Pancreas (tissue), 10 donors: Measurements from ENCODE around the gene TPX2. TPM values are rescaled to one million over a fixed set of nuclear protein-coding genes. Genes with fewer than 3 reads are reported as not detected.
"Not testable (repeated sequence)": the region's sequence is repeated elsewhere in the genome, so short reads cannot be mapped to it uniquely, and the experiment has no call there.

Experiments used
- ATAC-seq, 4 donors: fragments of 200-7000 bp; cut with Tn5 transposase; one replicate each; pipeline versions ENCODE4 v1.8.0 to v1.9.1; 2020; ENCODE audit warnings: mild to moderate bottlenecking in 4 of 4, moderate library complexity in 4 of 4
- DNase-seq, 6 donors: peaks; one replicate each; pipeline ENCODE4 v3.0.0-alpha.2; 2020
- FAIRE-seq: peaks from 2 replicates; lab custom pipeline; 2012; peaks lifted over from hg19 to GRCh38; lab: Jason Lieb, UNC
- H3K27ac ChIP-seq, 4 donors: fragments of 200-600 bp; sonication (generic); 1 replicate in 3 of 4; 2 replicates in 1 of 4; pipeline versions ENCODE4 v1.5.0 to v1.8.0; 2020
- H3K27me3 ChIP-seq, 4 donors: fragments of 200-600 bp; one replicate each; pipeline ENCODE4 v1.8.0; 2021
- H3K36me3 ChIP-seq, 3 donors: fragments of 200-600 bp; sonication (generic) in 1 of 3; one replicate each; pipeline versions ENCODE4 v1.5.0 to v1.8.0; 2020 to 2021
- H3K4me1 ChIP-seq, 3 donors: fragments of 200-600 bp; one replicate each; pipeline ENCODE4 v1.8.0; 2021
- H3K4me3 ChIP-seq, 4 donors: fragments of 200-600 bp; sonication (generic) in 2 of 4; one replicate each; pipeline versions ENCODE4 v1.5.0 to v1.8.0; 2020 to 2021
- H3K9me3 ChIP-seq, 4 donors: fragments of 200-600 bp; one replicate each; pipeline ENCODE4 v1.8.0; 2021
- CTCF ChIP-seq, 4 donors: fragments of 200-600 bp; sonication (generic) in 3 of 4; IDR thresholded peaks; one replicate each; pipeline versions ENCODE4 v1.5.0 to v1.8.0; 2021; ENCODE audit warnings: antibody characterized with exemption in 4 of 4
- WGBS, 2 donors: extraction: QIAGEN DNeasy Blood & Tissue Kit; methylation state at CpG; one replicate each; pipeline ENCODE4 v1.1.7; 2013; 5-methylcytosine and 5-hydroxymethylcytosine counted together
- intact Hi-C, 3 donors: fragments of 100-400 bp; cut with DNase I; formaldehyde crosslinking; loops; one replicate each; pipeline versions ENCODE4 v1.11.1 to v1.14.2; 2022
- polyA plus RNA-seq, 2 donors: library from polyadenylated mRNA; stranded (reverse); fragments of 200-250 nt; gene quantifications; one replicate each; pipeline ENCODE4 v1.2.3, GENCODE V29; 2013
- total RNA-seq, 6 donors: library from RNA; stranded (reverse); fragmentation: NEBNext Ultra II Directional in 4 of 6; extraction: Animal tissue kit (Norgen Biotek cat#: 25700) in 4 of 6; gene quantifications; one replicate each; pipeline versions ENCODE4 v1.2.1 to v1.2.4, GENCODE V29; 2021 to 2023
- donor health status: healthy with polysubstance abuse.
- donor health status: DM: no; HTN: no; CAD: no; lungs with moderate emphysema.
- donor health status: DM: no; HTN: no; CAD: no.
- donor health status: control.
- donor health status: control.
- donor health status: Bipolar disorder and iron deficiency.
- donor health status: DM: yes; HTN: yes; CAD: no.
- donor health status: DM: no; HTN: no; CAD: no.
- donor health status: DM: no; HTN: no; CAD: no.
- donor health status: DM: yes; HTN: yes; CAD: no.

The TPX2 gene
- total and polyA plus RNA-seq, 8 donors = 0.04 to 1.5 (median 0.40) TPM; not detected in 1

- FAIRE-seq = no peak
- H3K27ac ChIP-seq = no peak overlapping the region
- no peaks in the 10 kb centered on the region for H3K27me3 ChIP-seq
- 90 to 95% methylated on average over 3 of the region's 3 CpGs for WGBS, 2 donors
- peaks cover 0 to 9% (median 9%) of the 10 kb centered on the region in 3 donors for H3K4me1 ChIP-seq
- no peak for TF ChIP-seq CTCF (IDR thresholded peaks at IDR 0.05)
- H3K4me3 ChIP-seq = no peak overlapping the region
- H3K9me3 ChIP-seq = no peaks in the 10 kb centered on the region
- H3K36me3 ChIP-seq = no peaks in the 10 kb centered on the region
- no peak for DNase-seq
- intact Hi-C loops = no loop called here
- no peak for ATAC-seq
These were observed 69.4 kb downstream of the TPX2 start for GRCh38 chr20:31808481-31808880.

- no peak overlapping the region for H3K4me3 ChIP-seq
- H3K9me3 ChIP-seq = no peaks in the 10 kb centered on the region
- H3K4me1 ChIP-seq = peaks cover 0 to 9% (median 9%) of the 10 kb centered on the region in 3 donors
- no peaks in the 10 kb centered on the region for H3K27me3 ChIP-seq
- FAIRE-seq = no peak
- WGBS, 2 donors = 76 to 86% methylated on average over 3 of the region's 3 CpGs
- DNase-seq = no peak
- H3K27ac ChIP-seq = no peak overlapping the region
- no peak for TF ChIP-seq CTCF (IDR thresholded peaks at IDR 0.05)
- intact Hi-C loops = no loop called here
- ATAC-seq = no peak
- H3K36me3 ChIP-seq = no peaks in the 10 kb centered on the region
These were observed 70.6 kb downstream of the TPX2 start for GRCh38 chr20:31809661-31810060.

DNA sequence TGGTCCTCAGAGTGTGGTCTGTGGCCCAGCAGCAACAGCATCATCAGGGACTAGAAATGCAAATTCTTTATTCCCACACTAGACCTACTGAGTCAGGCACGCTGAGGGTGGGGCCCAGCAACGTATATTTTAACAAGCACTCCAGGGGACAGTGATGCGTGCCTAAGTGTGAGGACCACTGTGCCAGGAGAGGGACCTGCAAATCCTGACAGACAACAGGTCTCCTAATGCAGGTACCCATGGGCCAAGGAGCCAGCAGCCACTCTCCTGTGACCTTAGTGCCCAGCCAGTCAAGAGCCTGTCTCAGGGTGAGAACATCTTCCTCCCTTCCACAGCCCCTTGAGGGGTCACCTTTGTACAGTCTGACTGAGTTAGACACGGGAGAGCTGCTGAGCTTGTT is 72.1 kb downstream of the TPX2 start:
- Histone ChIP-seq H3K36me3 (no peaks in the 10 kb centered on the region), H3K27ac (no peak overlapping the region), H3K4me1 (peaks cover 0 to 9% (median 9%) of the 10 kb centered on the region in 3 donors), H3K9me3 (no peaks in the 10 kb centered on the region), H3K27me3 (no peaks in the 10 kb centered on the region), H3K4me3 (no peak overlapping the region)
- no peak for ATAC-seq
- intact Hi-C loops = no loop called here
- FAIRE-seq = no peak
- WGBS, 2 donors = 93 to 95% methylated on average over 4 of the region's 4 CpGs
- TF ChIP-seq CTCF (IDR thresholded peaks at IDR 0.05) = no peak
- DNase-seq = no peak

DNA sequence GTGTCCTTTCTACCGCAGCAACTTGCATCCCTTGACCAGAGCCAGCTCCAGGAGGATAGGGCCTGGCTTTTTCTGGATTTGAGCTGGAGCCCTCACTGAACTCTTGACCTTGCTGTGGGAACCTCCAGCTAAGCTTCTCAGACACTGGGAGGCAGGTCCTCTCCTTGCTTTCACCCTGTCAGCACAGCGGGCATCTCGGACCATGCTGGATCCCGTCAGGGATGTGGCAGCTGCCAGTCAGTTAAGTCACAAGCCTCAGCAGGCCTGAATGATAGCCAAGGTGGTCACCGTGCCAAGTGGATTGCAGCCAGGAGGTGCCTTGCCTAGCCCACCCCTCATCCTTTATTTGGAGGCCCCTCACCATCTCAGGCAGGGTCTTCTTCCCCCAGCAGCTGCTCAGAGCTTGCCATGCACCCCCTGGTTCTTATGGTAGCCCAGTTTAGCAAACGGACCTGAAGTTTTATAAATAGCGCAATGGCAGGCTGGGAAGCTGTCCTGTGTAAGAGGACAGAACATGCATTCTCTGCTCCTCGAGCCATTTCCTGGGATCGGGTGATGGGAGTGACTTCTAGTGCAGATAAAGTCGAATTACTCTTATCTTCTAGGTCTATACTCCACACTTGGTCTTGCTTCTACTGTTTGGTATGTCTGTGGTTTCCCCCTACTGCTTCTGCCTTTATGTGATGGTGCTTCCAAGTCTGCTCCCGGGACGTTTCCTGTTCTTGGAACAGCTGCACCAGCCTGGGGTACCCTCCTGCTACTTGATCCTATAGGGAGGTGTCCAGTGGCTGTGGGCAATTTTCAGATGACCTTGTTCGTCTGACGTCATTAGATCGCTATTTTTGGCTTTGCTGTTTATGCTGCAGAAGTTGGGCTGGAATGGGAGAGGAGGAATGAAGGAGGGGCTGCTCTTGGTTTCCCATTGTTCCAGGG is 73.0 kb downstream of the TPX2 start:
- intact Hi-C loops = no loop called here
- Histone ChIP-seq H3K4me3 (no peak overlapping the region), H3K27me3 (no peaks in the 10 kb centered on the region), H3K4me1 (peaks cover 0 to 9% (median 9%) of the 10 kb centered on the region in 3 donors), H3K36me3 (no peaks in the 10 kb centered on the region), H3K9me3 (no peaks in the 10 kb centered on the region), H3K27ac (no peak overlapping the region)
- no peak for TF ChIP-seq CTCF (IDR thresholded peaks at IDR 0.05)
- FAIRE-seq (no peak), DNase-seq (peak in 2 of 6 donors; percentile 26 to 45), ATAC-seq (peak; percentile 41 to 83 (median 78))
- 41 to 42% methylated on average over 15 of the region's 15 CpGs for WGBS, 2 donors

- no peak for FAIRE-seq
- Histone ChIP-seq H3K27me3 (no peaks in the 10 kb centered on the region), H3K9me3 (no peaks in the 10 kb centered on the region), H3K36me3 (no peaks in the 10 kb centered on the region), H3K4me1 (peaks cover 0 to 9% (median 9%) of the 10 kb centered on the region in 3 donors), H3K4me3 (no peak overlapping the region), H3K27ac (no peak overlapping the region)
- no peak for DNase-seq
- intact Hi-C loops = no loop called here
- TF ChIP-seq CTCF (IDR thresholded peaks at IDR 0.05) = no peak
- no peak for ATAC-seq
These were observed 74.5 kb downstream of the TPX2 start for GRCh38 chr20:31813611-31814010.

GRCh38 chr20:31814142-31814541 is 75.1 kb downstream of the TPX2 start:
- H3K4me1 ChIP-seq = peaks cover 0 to 12% (median 9%) of the 10 kb centered on the region in 3 donors
- intact Hi-C loops, H3K4me3 ChIP-seq, ATAC-seq, H3K27me3 ChIP-seq, H3K36me3 ChIP-seq, H3K27ac ChIP-seq, DNase-seq, H3K9me3 ChIP-seq, FAIRE-seq: not testable (repeated sequence)
- WGBS, 2 donors = 87 to 89% methylated on average over 7 of the region's 7 CpGs
